ENCODE results near the gene SLC26A3. TPM values are rescaled to one million over a fixed set of nuclear protein-coding genes. Genes with fewer than 3 reads are reported as not detected.

Gene SLC26A3
- total RNA-seq, 1 experiment from 2014 or later = not detected

- H3K4me1 ChIP-seq (ENCODE audit: insufficient read depth, low read length) = peaks cover 2% of the 10 kb centered on the region; the same call in 1 of the 2 replicates
- H3K9ac ChIP-seq (ENCODE audit: extremely low read depth, insufficient read length, low read length) = peak within 1 kb of the TSS; percentile 93
- H3K79me2 ChIP-seq (ENCODE audit: insufficient read depth, low read length) = peaks cover 23% of the 10 kb centered on the region; the same call in 1 of the 2 replicates
- Mint-ChIP-seq H3K9me3 (no peaks in the 10 kb centered on the region; a peak in 1 of 5 replicates), H3K27me3 (ENCODE audit: low read depth) (peaks cover 3% of the 10 kb centered on the region; the same call in 1 of the 2 replicates), H3K4me1 (peaks cover 20 to 21% of the 10 kb centered on the region in 2 experiments), H3K36me3 (ENCODE audit: insufficient read depth in 1 of 3, low read depth in 3 of 3) (peaks cover 0 to under 1% (median under 1%) of the 10 kb centered on the region in 3 experiments; a peak in 3 of 7 replicates), H3K27ac (peak within 1 kb of the TSS; percentile 100), H3K4me3 (peak within 1 kb of the TSS; percentile 93 to 98)
- no peaks in the 10 kb centered on the region for H4K20me1 ChIP-seq (ENCODE audit: control insufficient read depth, insufficient read depth, insufficient read length)
- H3K4me2 ChIP-seq (ENCODE audit: insufficient read depth, insufficient read length, low read length) = peak within 1 kb of the TSS; percentile 88
- H2BK15ac ChIP-seq (ENCODE audit: low read depth, low read length) = no peak within 1 kb of the TSS
- no peak within 1 kb of the TSS for H2BK12ac ChIP-seq (ENCODE audit: insufficient read length, low read depth, low read length)
- H4K8ac ChIP-seq (replicated peaks; ENCODE audit: insufficient read length, low read depth, low read length) = no peak within 1 kb of the TSS
- no CpG with 5 or more reads among the region's 56 CpGs for WGBS (ENCODE audit: extremely low coverage, insufficient read length, low lambda C conversion rate)
- H2BK120ac ChIP-seq (ENCODE audit: low read depth, low read length, poor library complexity, severe bottlenecking) = no peak within 1 kb of the TSS
- H2AK5ac ChIP-seq (ENCODE audit: insufficient read length, low read length) = no peak within 1 kb of the TSS
- no peak within 1 kb of the TSS for H3K56ac ChIP-seq (ENCODE audit: insufficient read length, low read depth, low read length)
- no peak within 1 kb of the TSS for H3T11ph ChIP-seq (ENCODE audit: low read length)
- no peak within 1 kb of the TSS for H3K23ac ChIP-seq (ENCODE audit: insufficient read length, low read depth, low read length)
- peaks cover 5% of the 10 kb centered on the region for H3K23me2 ChIP-seq (ENCODE audit: insufficient read length, low read depth, low read length, poor library complexity, severe bottlenecking)
- TF ChIP-seq, protein P1, sequence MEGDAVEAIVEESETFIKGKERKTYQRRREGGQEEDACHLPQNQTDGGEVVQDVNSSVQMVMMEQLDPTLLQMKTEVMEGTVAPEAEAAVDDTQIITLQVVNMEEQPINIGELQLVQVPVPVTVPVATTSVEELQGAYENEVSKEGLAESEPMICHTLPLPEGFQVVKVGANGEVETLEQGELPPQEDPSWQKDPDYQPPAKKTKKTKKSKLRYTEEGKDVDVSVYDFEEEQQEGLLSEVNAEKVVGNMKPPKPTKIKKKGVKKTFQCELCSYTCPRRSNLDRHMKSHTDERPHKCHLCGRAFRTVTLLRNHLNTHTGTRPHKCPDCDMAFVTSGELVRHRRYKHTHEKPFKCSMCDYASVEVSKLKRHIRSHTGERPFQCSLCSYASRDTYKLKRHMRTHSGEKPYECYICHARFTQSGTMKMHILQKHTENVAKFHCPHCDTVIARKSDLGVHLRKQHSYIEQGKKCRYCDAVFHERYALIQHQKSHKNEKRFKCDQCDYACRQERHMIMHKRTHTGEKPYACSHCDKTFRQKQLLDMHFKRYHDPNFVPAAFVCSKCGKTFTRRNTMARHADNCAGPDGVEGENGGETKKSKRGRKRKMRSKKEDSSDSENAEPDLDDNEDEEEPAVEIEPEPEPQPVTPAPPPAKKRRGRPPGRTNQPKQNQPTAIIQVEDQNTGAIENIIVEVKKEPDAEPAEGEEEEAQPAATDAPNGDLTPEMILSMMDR (conservative IDR thresholded peaks at IDR 0.05) = peak; percentile 53
- H3K4ac ChIP-seq (ENCODE audit: low read depth, low read length) = no peak within 1 kb of the TSS
- peak within 1 kb of the TSS; percentile 76 for H2AFZ ChIP-seq (ENCODE audit: low read length)
- peak; percentile 95 for DNase-seq
- peaks cover 4% of the 10 kb centered on the region for H3K79me1 ChIP-seq (ENCODE audit: insufficient read depth, low read depth, low read length, poor library complexity, severe bottlenecking)
- no peak within 1 kb of the TSS for H4K91ac ChIP-seq (ENCODE audit: insufficient read length, low read depth, low read length)
- H4K5ac ChIP-seq (ENCODE audit: insufficient read length, low read depth, low read length) = peak within 1 kb of the TSS; percentile 25
- H3K14ac ChIP-seq (ENCODE audit: insufficient read depth, low read length) = peak within 1 kb of the TSS; percentile 89
- H2BK5ac ChIP-seq (ENCODE audit: insufficient read length, low read length) = no peak within 1 kb of the TSS
- H3K27ac ChIP-seq (ENCODE audit: insufficient read length, low read depth, low read length) = peak within 1 kb of the TSS; percentile 85
- no peak within 1 kb of the TSS for H2BK20ac ChIP-seq (ENCODE audit: low read depth, low read length, poor library complexity, severe bottlenecking)
- no peaks in the 10 kb centered on the region; the same call in 1 of the 2 replicates for H3K27me3 ChIP-seq (ENCODE audit: insufficient read depth, low read length)
- H3K9me3 ChIP-seq (ENCODE audit: control insufficient read depth, low read depth, low read length) = no peaks in the 10 kb centered on the region
- peak within 1 kb of the TSS; percentile 87 for H3K18ac ChIP-seq (ENCODE audit: insufficient read length, low read depth, low read length)
These were observed 59.3 kb downstream of the SLC26A3 start, which contains the start of gene CBLL1 for GRCh38 chr7:107743567-107744344. CBLL1 (plus strand) TSS chr7:107744142; CDS start chr7:107744164, 22 bp downstream.

All from H9 (cell line).